SU-DHL-6 (cell line): ENCODE measurements around the gene MRGPRF.

Experiments
- EZH2phosphoT487 ChIP-seq: fragments of 200-600 bp; sonication (generic), shearing (Covaris generic); conservative IDR thresholded peaks from 2 replicates; pipeline ENCODE4 v1.6.1; 2018; ENCODE audit warnings: mild to moderate bottlenecking, antibody characterized with exemption, low read length, moderate library complexity, mixed read lengths
- TF ChIP-seq, protein P1 (sequence below): fragments of 200-600 bp; sonication (generic); IDR thresholded peaks from one replicate; pipeline ENCODE4 v1.5.1; 2017; ENCODE audit warnings: antibody characterized with exemption, mild to moderate bottlenecking, low read length, moderate library complexity; ENCODE audit not compliant: insufficient read depth, poor library complexity, severe bottlenecking

DNA sequence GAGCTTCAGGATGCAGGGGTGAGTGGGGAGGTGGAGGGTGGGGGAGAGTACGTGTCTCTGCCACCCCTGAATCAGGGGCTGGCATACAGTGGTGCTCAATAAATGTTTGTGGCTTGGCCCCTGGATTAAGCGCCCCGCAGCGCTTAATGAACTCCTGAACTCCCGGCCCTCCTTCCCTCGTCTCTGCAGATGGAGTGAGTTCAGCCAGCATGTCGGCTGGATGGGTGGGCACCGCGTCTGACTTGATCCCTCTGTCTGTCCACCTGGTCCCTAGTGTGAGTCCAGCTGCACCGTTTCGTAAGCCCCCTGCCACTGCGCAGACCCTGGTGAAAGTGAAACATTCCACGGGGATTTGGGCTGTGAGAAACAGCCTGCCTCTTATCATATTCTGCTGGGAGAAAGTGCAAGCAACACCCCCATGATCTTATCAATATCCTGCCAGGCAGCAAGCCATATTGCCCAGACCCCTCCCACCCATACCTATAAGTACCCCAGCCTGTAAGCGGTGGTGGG is 20.2 kb downstream of the MRGPRF start:
- TF ChIP-seq, protein P1, sequence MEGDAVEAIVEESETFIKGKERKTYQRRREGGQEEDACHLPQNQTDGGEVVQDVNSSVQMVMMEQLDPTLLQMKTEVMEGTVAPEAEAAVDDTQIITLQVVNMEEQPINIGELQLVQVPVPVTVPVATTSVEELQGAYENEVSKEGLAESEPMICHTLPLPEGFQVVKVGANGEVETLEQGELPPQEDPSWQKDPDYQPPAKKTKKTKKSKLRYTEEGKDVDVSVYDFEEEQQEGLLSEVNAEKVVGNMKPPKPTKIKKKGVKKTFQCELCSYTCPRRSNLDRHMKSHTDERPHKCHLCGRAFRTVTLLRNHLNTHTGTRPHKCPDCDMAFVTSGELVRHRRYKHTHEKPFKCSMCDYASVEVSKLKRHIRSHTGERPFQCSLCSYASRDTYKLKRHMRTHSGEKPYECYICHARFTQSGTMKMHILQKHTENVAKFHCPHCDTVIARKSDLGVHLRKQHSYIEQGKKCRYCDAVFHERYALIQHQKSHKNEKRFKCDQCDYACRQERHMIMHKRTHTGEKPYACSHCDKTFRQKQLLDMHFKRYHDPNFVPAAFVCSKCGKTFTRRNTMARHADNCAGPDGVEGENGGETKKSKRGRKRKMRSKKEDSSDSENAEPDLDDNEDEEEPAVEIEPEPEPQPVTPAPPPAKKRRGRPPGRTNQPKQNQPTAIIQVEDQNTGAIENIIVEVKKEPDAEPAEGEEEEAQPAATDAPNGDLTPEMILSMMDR = no peak
- no peak for TF ChIP-seq EZH2phosphoT487
